Hypothalamus (tissue), 51 donors: ENCODE measurements around the gene PLCB1.

Experiments used
- DNase-seq, 51 donors: peaks; one replicate each; lab custom pipeline; 2025; lab: John Stamatoyannopoulos, UW

The PLCB1 gene

GRCh38 chr20:8393381-8393780, 261.3 kb downstream of the PLCB1 start:
- no peak for DNase-seq

GRCh38 chr20:8394308-8394945, 262.4 kb downstream of the PLCB1 start:
- no peak for DNase-seq

GRCh38 chr20:8395956-8396355, 263.9 kb downstream of the PLCB1 start:
- no peak for DNase-seq

DNA sequence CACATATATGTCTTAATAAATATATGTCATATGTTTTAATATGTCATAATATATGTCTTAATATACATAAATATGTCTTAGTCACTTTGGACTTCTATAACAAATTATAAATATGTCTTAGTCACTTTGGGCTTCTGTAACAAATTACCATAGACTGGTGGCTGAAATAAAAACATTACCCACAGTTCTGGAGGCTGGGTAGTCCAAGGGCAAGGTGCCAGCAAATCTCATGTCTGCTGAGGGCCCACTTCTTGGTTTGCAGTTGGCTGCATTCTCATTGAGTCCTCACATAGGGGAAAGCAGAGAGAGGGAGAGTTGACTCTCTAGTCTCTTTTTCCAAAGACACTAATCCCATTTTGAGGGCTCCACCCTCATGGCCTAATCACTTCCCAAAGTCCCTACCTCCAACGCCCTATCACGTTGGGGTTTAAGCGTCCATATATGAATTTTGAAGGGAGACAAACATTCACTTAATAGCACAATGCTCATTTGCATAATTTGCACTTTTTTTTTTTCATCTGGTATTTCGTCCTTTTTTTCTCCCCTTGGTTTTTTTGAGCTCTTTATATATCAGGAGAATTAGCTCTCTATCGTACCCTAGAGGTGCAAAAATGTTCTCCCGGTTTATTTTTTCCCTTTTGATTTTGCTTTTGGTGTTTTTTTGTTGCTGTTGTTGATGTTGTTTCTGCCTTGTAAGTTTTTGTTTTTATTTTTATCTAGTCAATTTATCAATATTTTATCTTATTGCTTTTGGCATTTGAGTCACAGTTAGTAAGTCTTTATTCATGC, 266.4 kb downstream of the PLCB1 start:
- DNase-seq = no peak

- DNase-seq = no peak
These were observed 267.9 kb downstream of the PLCB1 start for GRCh38 chr20:8399947-8400346.

DNA sequence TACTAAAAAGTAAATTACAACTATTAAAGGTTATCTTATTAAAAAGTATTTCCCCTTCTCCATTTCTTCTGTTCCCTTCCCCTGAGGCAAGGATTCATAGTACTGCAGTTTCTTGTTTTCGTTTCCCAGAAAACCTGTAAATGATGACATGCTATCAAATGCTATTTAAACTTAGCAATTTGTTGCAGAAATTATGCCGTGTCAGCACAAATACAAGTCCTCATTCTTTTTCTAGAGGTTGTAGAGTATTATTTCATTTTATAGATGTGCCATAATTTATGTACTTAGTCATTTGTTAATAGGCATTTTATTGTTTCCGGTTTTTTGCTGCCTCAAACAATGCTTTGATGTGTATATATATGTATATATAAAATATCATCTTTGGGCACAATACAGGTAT, 268.4 kb downstream of the PLCB1 start:
- no peak for DNase-seq

DNA sequence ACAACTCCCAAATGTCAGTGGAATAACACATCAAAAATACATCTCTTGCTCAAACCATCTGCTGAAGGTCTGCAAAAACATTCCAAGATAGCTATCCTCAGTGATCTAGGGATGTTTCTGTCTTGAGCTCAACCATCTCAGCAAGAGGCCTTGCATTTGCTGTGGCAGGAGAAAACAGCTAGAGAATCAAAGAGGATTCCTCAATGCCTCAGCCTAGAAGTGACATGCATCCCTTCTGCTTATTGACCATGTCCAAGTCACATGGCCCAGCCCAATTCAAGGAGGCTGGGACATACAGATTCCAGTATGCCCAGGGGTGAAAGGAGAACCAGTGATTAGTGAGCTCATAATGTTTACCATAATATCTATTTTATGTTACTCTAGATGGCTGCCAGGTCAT, 269.5 kb downstream of the PLCB1 start:
- no peak for DNase-seq

- DNase-seq = no peak
These were observed 270.7 kb downstream of the PLCB1 start for GRCh38 chr20:8402798-8403197.

- DNase-seq = no peak
These were observed 273.0 kb downstream of the PLCB1 start for GRCh38 chr20:8404912-8405635.

- DNase-seq = no peak
These were observed 274.3 kb downstream of the PLCB1 start for GRCh38 chr20:8406391-8406790.

DNA sequence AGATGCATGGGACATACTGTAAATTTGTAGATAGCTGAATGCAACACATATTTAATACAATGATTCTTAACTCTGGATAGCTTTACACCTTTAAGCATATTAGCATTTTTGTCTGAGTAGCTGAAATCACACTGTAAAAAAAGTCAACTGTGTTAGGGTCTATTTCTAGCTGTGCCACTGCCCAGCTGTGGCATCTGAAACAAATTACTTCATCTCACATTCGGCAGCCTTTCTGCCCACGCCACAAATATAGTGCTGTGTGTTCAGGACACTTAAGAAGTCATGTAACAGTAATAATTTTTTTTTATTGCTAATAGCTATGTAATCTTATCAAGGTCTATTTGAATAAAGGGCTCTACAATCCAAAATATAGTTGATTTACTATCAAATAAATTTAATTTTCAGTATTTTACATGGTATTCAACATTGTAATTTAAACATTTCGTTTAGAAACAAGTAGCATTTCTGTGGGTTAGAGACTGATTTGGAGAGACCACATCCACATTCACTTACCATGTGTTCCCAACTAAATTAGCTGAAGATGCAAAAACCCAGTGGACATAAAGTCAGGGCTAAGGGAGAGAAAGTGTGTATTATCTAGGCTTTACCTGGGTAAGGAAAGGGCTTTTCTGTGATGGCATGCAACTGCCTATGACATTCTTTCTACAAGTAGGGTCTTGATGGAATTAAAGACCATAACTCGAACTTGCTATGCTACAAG, 276.7 kb downstream of the PLCB1 start:
- no peak for DNase-seq

DNA sequence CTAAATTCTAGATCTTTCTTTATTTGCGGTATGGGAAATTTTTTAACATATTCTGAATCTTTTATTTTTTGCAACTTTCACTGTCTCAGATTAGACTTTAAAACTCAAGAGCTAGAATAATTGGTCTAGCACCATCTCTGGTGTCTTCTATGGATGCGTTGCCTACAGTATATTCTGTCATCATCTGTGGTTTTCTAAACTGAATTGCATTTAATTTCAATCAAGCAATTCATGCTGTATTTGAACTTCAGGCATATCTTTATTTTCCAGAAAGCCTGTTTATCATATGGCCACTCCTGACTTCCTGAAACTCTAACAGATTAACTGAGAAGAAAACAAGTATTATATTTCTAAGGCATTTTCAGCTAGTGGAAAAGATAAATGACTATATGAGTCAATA, 281.6 kb downstream of the PLCB1 start:
- no peak for DNase-seq

GRCh38 chr20:8414586-8415274, 282.7 kb downstream of the PLCB1 start:
- DNase-seq = no peak

DNA sequence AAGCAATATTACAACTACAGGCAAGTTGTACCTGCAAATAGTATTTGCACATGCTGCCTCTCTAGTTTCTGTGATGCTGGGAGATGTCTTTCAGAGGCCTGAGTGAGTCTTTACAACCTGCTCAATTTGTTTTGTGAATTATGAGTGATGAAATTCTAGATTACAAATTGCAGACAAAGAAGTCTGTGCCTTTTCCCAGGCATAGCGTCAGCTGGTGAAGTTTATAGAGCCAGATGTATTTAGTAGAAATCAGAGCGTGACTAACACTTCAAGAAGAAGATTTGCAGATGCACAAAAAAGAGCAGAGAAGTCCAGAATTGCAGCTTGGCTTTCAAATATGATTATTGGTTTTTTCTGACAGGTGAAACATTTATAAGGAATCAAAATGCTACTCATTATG, 289.9 kb downstream of the PLCB1 start:
- DNase-seq = no peak

- DNase-seq = no peak
These were observed 291.4 kb downstream of the PLCB1 start for GRCh38 chr20:8423482-8423881.

- DNase-seq = no peak
These were observed 291.9 kb downstream of the PLCB1 start for GRCh38 chr20:8424010-8424409.

- DNase-seq = no peak
These were observed 292.9 kb downstream of the PLCB1 start for GRCh38 chr20:8425016-8425415.

DNA sequence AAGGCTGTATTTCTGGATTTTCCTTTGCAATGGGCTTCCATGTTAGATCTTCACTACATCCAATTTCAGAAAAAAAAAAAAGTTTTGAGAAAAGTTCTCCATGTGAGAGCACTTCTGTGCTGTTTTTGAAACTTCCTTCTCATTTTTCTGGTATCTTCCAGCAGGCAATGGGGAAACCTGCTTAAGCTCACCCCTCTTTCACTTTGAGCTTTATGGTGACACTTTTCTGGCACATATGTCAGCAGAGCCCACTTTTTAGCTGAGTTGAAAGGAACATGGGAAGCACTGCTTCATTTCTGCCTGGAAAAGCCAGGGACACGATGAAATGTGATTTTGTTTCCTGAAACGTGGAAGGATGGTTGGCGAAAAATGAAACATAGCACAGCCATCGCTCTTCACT, 293.7 kb downstream of the PLCB1 start:
- DNase-seq = no peak

GRCh38 chr20:8427419-8428040, 295.5 kb downstream of the PLCB1 start:
- no peak for DNase-seq

GRCh38 chr20:8428988-8429387, 296.9 kb downstream of the PLCB1 start:
- DNase-seq = no peak
